Suprapubic skin (tissue), 4 donors: Measurements from ENCODE around the gene HSPG2.

Experiments
- EP300 ChIP-seq: sonication (generic); formaldehyde crosslinking; IDR thresholded peaks from one replicate; pipeline ENCODE4 v1.6.1; 2017; ENCODE audit warnings: antibody characterized with exemption
- POLR2A ChIP-seq, 2 donors: fragments of 450-650 bp; IDR thresholded peaks; one replicate each; pipeline ENCODE4 v1.6.1; 2017; ENCODE audit warnings: antibody characterized with exemption in 2 of 2, mild to moderate bottlenecking in 2 of 2, moderate library complexity in 2 of 2
- POLR2AphosphoS5 ChIP-seq, 3 donors: sonication (generic); formaldehyde crosslinking; IDR thresholded peaks; one replicate each; pipeline ENCODE4 v1.6.1; 2017; ENCODE audit warnings: antibody characterized with exemption in 3 of 3
- TF ChIP-seq, protein P1 (sequence below), 2 donors: fragments of 200-600 bp in 1 of 2; fragments of 450-650 bp in 1 of 2; sonication (generic) in 1 of 2; IDR thresholded peaks; one replicate each; pipeline ENCODE4 v1.5.1; 2016 to 2019; ENCODE audit warnings: antibody characterized with exemption in 2 of 2, mild to moderate bottlenecking in 1 of 2, moderate library complexity in 1 of 2

GRCh38 chr1:21893046-21893805, 43.9 kb downstream of the HSPG2 start:
- TF ChIP-seq, protein P1, sequence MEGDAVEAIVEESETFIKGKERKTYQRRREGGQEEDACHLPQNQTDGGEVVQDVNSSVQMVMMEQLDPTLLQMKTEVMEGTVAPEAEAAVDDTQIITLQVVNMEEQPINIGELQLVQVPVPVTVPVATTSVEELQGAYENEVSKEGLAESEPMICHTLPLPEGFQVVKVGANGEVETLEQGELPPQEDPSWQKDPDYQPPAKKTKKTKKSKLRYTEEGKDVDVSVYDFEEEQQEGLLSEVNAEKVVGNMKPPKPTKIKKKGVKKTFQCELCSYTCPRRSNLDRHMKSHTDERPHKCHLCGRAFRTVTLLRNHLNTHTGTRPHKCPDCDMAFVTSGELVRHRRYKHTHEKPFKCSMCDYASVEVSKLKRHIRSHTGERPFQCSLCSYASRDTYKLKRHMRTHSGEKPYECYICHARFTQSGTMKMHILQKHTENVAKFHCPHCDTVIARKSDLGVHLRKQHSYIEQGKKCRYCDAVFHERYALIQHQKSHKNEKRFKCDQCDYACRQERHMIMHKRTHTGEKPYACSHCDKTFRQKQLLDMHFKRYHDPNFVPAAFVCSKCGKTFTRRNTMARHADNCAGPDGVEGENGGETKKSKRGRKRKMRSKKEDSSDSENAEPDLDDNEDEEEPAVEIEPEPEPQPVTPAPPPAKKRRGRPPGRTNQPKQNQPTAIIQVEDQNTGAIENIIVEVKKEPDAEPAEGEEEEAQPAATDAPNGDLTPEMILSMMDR (IDR thresholded peaks at IDR 0.05): no peak
- TF ChIP-seq EP300: no peak
- TF ChIP-seq POLR2AphosphoS5 (IDR thresholded peaks at IDR 0.05): no peak
- TF ChIP-seq POLR2A (IDR thresholded peaks at IDR 0.05): no peak
